ENCODE data around the gene MYH14.

- TF ChIP-seq RCOR1 (IDR thresholded peaks at IDR 0.05; ENCODE audit: insufficient replicate concordance, low read length): no peak
- TF ChIP-seq, protein P1, sequence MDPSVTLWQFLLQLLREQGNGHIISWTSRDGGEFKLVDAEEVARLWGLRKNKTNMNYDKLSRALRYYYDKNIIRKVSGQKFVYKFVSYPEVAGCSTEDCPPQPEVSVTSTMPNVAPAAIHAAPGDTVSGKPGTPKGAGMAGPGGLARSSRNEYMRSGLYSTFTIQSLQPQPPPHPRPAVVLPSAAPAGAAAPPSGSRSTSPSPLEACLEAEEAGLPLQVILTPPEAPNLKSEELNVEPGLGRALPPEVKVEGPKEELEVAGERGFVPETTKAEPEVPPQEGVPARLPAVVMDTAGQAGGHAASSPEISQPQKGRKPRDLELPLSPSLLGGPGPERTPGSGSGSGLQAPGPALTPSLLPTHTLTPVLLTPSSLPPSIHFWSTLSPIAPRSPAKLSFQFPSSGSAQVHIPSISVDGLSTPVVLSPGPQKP (IDR thresholded peaks at IDR 0.05; ENCODE audit: borderline replicate concordance, low read depth, low read length): no peak
- no peak for TF ChIP-seq POLR2A (IDR thresholded peaks at IDR 0.05; ENCODE audit: low read depth, low read length)
- TF ChIP-seq, protein P2, sequence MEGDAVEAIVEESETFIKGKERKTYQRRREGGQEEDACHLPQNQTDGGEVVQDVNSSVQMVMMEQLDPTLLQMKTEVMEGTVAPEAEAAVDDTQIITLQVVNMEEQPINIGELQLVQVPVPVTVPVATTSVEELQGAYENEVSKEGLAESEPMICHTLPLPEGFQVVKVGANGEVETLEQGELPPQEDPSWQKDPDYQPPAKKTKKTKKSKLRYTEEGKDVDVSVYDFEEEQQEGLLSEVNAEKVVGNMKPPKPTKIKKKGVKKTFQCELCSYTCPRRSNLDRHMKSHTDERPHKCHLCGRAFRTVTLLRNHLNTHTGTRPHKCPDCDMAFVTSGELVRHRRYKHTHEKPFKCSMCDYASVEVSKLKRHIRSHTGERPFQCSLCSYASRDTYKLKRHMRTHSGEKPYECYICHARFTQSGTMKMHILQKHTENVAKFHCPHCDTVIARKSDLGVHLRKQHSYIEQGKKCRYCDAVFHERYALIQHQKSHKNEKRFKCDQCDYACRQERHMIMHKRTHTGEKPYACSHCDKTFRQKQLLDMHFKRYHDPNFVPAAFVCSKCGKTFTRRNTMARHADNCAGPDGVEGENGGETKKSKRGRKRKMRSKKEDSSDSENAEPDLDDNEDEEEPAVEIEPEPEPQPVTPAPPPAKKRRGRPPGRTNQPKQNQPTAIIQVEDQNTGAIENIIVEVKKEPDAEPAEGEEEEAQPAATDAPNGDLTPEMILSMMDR (conservative IDR thresholded peaks at IDR 0.05; ENCODE audit: low read depth, low read length): no peak
- TF ChIP-seq CEBPB (IDR thresholded peaks at IDR 0.05; ENCODE audit: low read depth, low read length): no peak
- TF ChIP-seq MXI1 (IDR thresholded peaks at IDR 0.05; ENCODE audit: borderline replicate concordance, low read depth, low read length): no peak
- TF ChIP-seq, protein P3, sequence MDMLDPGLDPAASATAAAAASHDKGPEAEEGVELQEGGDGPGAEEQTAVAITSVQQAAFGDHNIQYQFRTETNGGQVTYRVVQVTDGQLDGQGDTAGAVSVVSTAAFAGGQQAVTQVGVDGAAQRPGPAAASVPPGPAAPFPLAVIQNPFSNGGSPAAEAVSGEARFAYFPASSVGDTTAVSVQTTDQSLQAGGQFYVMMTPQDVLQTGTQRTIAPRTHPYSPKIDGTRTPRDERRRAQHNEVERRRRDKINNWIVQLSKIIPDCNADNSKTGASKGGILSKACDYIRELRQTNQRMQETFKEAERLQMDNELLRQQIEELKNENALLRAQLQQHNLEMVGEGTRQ (IDR thresholded peaks at IDR 0.05; ENCODE audit: low read depth, low read length): no peak
- no peak for TF ChIP-seq RAD21 (IDR thresholded peaks at IDR 0.05; ENCODE audit: low read length)
- TF ChIP-seq SMC3 (IDR thresholded peaks at IDR 0.05; ENCODE audit: low read depth, low read length): no peak
- TF ChIP-seq RFX5 (IDR thresholded peaks at IDR 0.05; ENCODE audit: low read depth, low read length): no peak
These were observed 98.2 kb downstream of the MYH14 start for GRCh38 chr19:50301607-50301971.

All from IMR-90 (cell line).